Measurements from ENCODE around the gene SEPTIN12. TPM values are rescaled to one million over a fixed set of nuclear protein-coding genes. Genes with fewer than 3 reads are reported as not detected.

Gene SEPTIN12
- total RNA-seq, 1 experiment from 2014 or later = not detected

DNA sequence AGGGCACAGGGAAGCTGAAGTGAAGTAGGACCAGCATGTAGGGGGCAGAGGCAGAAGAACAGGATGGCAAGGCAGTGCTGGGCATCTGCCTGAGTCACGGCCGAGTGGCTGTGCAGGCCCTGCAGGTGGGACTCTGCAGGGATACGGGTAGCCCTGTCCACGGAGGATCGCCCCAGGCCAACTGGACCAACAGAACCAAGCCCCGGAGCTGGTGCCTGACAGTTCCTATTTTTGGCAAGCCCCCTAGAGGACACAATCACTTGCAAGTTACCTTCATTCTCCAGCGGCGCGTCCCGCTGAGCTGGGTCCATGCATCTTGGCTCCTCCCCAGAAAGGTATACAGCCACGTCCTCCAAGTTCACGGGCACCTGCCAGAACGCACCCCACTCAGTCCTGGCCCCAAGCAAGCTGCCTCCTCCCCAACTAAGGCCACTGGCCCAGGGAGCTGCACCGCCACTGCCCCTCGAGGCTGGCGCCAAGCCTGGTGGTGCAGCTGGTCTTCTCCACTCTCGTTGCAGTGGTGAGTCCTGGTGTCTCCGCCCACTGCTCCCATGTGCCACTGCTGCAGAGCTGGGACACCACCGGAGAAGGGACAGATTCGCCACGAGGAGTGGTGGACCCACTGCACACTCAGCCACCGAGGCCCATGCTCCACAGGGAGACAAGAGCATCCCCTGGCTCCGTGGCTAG lies 27.8 kb downstream of the SEPTIN12 start (continued):
- no peak for TF ChIP-seq AFF4 (CRISPR knock-in tag; IDR thresholded peaks at IDR 0.05; ENCODE audit: borderline replicate concordance)
- TF ChIP-seq ZNF671 (CRISPR knock-in tag; IDR thresholded peaks at IDR 0.05) = no peak
- TF ChIP-seq, protein P1, sequence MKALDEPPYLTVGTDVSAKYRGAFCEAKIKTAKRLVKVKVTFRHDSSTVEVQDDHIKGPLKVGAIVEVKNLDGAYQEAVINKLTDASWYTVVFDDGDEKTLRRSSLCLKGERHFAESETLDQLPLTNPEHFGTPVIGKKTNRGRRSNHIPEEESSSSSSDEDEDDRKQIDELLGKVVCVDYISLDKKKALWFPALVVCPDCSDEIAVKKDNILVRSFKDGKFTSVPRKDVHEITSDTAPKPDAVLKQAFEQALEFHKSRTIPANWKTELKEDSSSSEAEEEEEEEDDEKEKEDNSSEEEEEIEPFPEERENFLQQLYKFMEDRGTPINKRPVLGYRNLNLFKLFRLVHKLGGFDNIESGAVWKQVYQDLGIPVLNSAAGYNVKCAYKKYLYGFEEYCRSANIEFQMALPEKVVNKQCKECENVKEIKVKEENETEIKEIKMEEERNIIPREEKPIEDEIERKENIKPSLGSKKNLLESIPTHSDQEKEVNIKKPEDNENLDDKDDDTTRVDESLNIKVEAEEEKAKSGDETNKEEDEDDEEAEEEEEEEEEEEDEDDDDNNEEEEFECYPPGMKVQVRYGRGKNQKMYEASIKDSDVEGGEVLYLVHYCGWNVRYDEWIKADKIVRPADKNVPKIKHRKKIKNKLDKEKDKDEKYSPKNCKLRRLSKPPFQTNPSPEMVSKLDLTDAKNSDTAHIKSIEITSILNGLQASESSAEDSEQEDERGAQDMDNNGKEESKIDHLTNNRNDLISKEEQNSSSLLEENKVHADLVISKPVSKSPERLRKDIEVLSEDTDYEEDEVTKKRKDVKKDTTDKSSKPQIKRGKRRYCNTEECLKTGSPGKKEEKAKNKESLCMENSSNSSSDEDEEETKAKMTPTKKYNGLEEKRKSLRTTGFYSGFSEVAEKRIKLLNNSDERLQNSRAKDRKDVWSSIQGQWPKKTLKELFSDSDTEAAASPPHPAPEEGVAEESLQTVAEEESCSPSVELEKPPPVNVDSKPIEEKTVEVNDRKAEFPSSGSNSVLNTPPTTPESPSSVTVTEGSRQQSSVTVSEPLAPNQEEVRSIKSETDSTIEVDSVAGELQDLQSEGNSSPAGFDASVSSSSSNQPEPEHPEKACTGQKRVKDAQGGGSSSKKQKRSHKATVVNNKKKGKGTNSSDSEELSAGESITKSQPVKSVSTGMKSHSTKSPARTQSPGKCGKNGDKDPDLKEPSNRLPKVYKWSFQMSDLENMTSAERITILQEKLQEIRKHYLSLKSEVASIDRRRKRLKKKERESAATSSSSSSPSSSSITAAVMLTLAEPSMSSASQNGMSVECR (CRISPR knock-in tag; IDR thresholded peaks at IDR 0.05; ENCODE audit: borderline replicate concordance) = no peak
- no peak for TF ChIP-seq FOXK1 (CRISPR knock-in tag; IDR thresholded peaks at IDR 0.05)

DNA sequence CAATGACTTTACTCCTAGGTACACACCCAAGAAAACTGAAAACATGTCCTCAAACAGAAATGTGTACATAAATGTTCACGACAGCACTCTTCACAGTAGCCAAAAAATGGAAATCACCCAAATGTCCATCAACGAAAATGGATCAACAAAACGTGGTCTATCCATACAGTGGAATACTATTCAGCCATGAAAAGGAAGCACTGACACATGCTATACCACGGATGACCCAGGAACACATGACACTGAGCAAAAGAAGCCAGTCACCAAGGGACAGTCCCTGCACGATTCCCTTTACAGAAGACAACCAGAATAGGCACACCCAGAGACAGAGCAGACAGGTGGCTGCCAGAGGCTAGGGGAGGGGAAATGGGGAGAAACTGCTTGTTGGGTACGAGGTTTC lies 32.5 kb downstream of the SEPTIN12 start:
- Mint-ChIP-seq H3K36me3 (peaks cover 61% of the 10 kb centered on the region), H3K4me1 (no peaks in the 10 kb centered on the region), H3K27me3 (ENCODE audit: low read depth) (no peaks in the 10 kb centered on the region), H3K9me3 (peaks cover 6% of the 10 kb centered on the region), H3K4me3 (no peak overlapping the region), H3K27ac (no peak overlapping the region)
- TF ChIP-seq, protein P2, sequence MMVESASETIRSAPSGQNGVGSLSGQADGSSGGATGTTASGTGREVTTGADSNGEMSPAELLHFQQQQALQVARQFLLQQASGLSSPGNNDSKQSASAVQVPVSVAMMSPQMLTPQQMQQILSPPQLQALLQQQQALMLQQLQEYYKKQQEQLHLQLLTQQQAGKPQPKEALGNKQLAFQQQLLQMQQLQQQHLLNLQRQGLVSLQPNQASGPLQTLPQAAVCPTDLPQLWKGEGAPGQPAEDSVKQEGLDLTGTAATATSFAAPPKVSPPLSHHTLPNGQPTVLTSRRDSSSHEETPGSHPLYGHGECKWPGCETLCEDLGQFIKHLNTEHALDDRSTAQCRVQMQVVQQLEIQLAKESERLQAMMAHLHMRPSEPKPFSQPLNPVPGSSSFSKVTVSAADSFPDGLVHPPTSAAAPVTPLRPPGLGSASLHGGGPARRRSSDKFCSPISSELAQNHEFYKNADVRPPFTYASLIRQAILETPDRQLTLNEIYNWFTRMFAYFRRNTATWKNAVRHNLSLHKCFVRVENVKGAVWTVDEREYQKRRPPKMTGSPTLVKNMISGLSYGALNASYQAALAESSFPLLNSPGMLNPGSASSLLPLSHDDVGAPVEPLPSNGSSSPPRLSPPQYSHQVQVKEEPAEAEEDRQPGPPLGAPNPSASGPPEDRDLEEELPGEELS (CRISPR knock-in tag; IDR thresholded peaks at IDR 0.05) = no peak
- TF ChIP-seq GTF2I (CRISPR knock-in tag; conservative IDR thresholded peaks at IDR 0.05) = no peak
- TF ChIP-seq CREB1 (CRISPR knock-in tag; IDR thresholded peaks at IDR 0.05) = no peak
- no peak for TF ChIP-seq EMX1 (CRISPR knock-in tag; IDR thresholded peaks at IDR 0.05)
- TF ChIP-seq ZNF416 (CRISPR knock-in tag; IDR thresholded peaks at IDR 0.05) = no peak
- TF ChIP-seq JAZF1 (CRISPR knock-in tag; IDR thresholded peaks at IDR 0.05) = no peak
- no peak for TF ChIP-seq SP1 (CRISPR knock-in tag; conservative IDR thresholded peaks at IDR 0.05)
- no peak for TF ChIP-seq JUN (CRISPR knock-in tag; IDR thresholded peaks at IDR 0.05)
- TF ChIP-seq, protein P3, sequence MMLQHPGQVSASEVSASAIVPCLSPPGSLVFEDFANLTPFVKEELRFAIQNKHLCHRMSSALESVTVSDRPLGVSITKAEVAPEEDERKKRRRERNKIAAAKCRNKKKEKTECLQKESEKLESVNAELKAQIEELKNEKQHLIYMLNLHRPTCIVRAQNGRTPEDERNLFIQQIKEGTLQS (CRISPR knock-in tag; conservative IDR thresholded peaks at IDR 0.05) = no peak
- TF ChIP-seq ZNF423 (CRISPR knock-in tag; IDR thresholded peaks at IDR 0.05) = no peak
- TF ChIP-seq CBFB (CRISPR knock-in tag; IDR thresholded peaks at IDR 0.05; ENCODE audit: low read depth) = no peak
- TF ChIP-seq, protein P1 (CRISPR knock-in tag; IDR thresholded peaks at IDR 0.05; ENCODE audit: borderline replicate concordance) = no peak
- ChIA-PET POLR2A (no interaction called here), CTCF (no interaction called here)
- no peak for ATAC-seq
- no peak for DNase-seq (ENCODE audit: low spot score)
